ENCODE data around the gene EPM2A. TPM values are rescaled to one million over a fixed set of nuclear protein-coding genes. Genes with fewer than 3 reads are reported as not detected.

The EPM2A gene
- total RNA-seq, 1 experiment from 2014 or later = 11.8 TPM

GRCh38 chr6:145632971-145633370 lies 102.3 kb downstream of the EPM2A start:
- no peak for DNase-seq (ENCODE audit: low spot score)
- Histone ChIP-seq H3K4me3 (ENCODE audit: low read depth, low read length, poor library complexity, severe bottlenecking) (no peak overlapping the region), H3K4me1 (ENCODE audit: insufficient read depth, low read length, poor library complexity, severe bottlenecking) (peaks cover 39% of the 10 kb centered on the region), H3K36me3 (ENCODE audit: insufficient read depth, low read length, poor library complexity, severe bottlenecking) (no peaks in the 10 kb centered on the region), H3K27ac (ENCODE audit: low read depth, low read length, poor library complexity, severe bottlenecking) (peak overlapping the region; percentile 41), H3K9me3 (ENCODE audit: low read depth, low read length, poor library complexity, severe bottlenecking) (no peaks in the 10 kb centered on the region), H3K27me3 (replicated peaks; ENCODE audit: insufficient read depth, low read depth, low read length, poor library complexity) (no peaks in the 10 kb centered on the region)
- CTCF ChIA-PET = interaction anchor here (1.2 kb wide), 1 partner anchor 1528 kb away, joined by 5 read pairs; no protein-coding TSS in a partner anchor
- no TSS peak for BruUV-seq (replicated peaks)
- TF ChIP-seq EZH2 (IDR thresholded peaks at IDR 0.05; ENCODE audit: borderline replicate concordance, low read depth, low read length, poor library complexity, severe bottlenecking) (no peak), CTCF (conservative IDR thresholded peaks at IDR 0.05; ENCODE audit: low read depth, low read length) (no peak)
- intact Hi-C loops (cut with micrococcal nuclease; ENCODE audit: unreplicated experiment) = loop anchor here (5.0 to 10.0 kb wide), 3 partner anchors 69 to 1528 kb away; no protein-coding TSS in a partner anchor
- POLR2A ChIA-PET (ENCODE audit: low non-redundant PET) = no interaction called here

GRCh38 chr6:145631374-145631773 lies 103.9 kb downstream of the EPM2A start:
- no peaks in the 10 kb centered on the region for H3K27me3 ChIP-seq (replicated peaks; ENCODE audit: insufficient read depth, low read depth, low read length, poor library complexity)
- no peak overlapping the region for H3K27ac ChIP-seq (ENCODE audit: low read depth, low read length, poor library complexity, severe bottlenecking)
- no TSS peak for BruUV-seq (replicated peaks)
- no peak overlapping the region for H3K4me3 ChIP-seq (ENCODE audit: low read depth, low read length, poor library complexity, severe bottlenecking)
- DNase-seq (ENCODE audit: low spot score) = no peak
- no peak for TF ChIP-seq CTCF (conservative IDR thresholded peaks at IDR 0.05; ENCODE audit: low read depth, low read length)
- no peak for TF ChIP-seq EZH2 (IDR thresholded peaks at IDR 0.05; ENCODE audit: borderline replicate concordance, low read depth, low read length, poor library complexity, severe bottlenecking)
- CTCF ChIA-PET = no interaction called here
- POLR2A ChIA-PET (ENCODE audit: low non-redundant PET) = no interaction called here
- H3K36me3 ChIP-seq (ENCODE audit: insufficient read depth, low read length, poor library complexity, severe bottlenecking) = no peaks in the 10 kb centered on the region
- no peaks in the 10 kb centered on the region for H3K9me3 ChIP-seq (ENCODE audit: low read depth, low read length, poor library complexity, severe bottlenecking)
- intact Hi-C loops (cut with micrococcal nuclease; ENCODE audit: unreplicated experiment) = loop anchor here (5.0 to 10.0 kb wide), 3 partner anchors 71 to 1527 kb away; no protein-coding TSS in a partner anchor
- H3K4me1 ChIP-seq (ENCODE audit: insufficient read depth, low read length, poor library complexity, severe bottlenecking) = peaks cover 39% of the 10 kb centered on the region

- ChIA-PET CTCF (no interaction called here), POLR2A (ENCODE audit: low non-redundant PET) (no interaction called here)
- intact Hi-C loops (cut with micrococcal nuclease; ENCODE audit: unreplicated experiment) = loop anchor here (5.0 to 10.0 kb wide), 3 partner anchors 72 to 1526 kb away; no protein-coding TSS in a partner anchor
Measured at GRCh38 chr6:145630598-145630997, 104.7 kb downstream of the EPM2A start.

More at GRCh38 chr6:145630598-145630997, 104.7 kb downstream of the EPM2A start:
- Histone ChIP-seq H3K4me1 (ENCODE audit: insufficient read depth, low read length, poor library complexity, severe bottlenecking) (peaks cover 39% of the 10 kb centered on the region), H3K9me3 (ENCODE audit: low read depth, low read length, poor library complexity, severe bottlenecking) (no peaks in the 10 kb centered on the region), H3K4me3 (ENCODE audit: low read depth, low read length, poor library complexity, severe bottlenecking) (no peak overlapping the region), H3K36me3 (ENCODE audit: insufficient read depth, low read length, poor library complexity, severe bottlenecking) (no peaks in the 10 kb centered on the region), H3K27me3 (replicated peaks; ENCODE audit: insufficient read depth, low read depth, low read length, poor library complexity) (no peaks in the 10 kb centered on the region), H3K27ac (ENCODE audit: low read depth, low read length, poor library complexity, severe bottlenecking) (no peak overlapping the region)
- DNase-seq (ENCODE audit: low spot score) = no peak
- no TSS peak for BruUV-seq (replicated peaks)
- TF ChIP-seq EZH2 (IDR thresholded peaks at IDR 0.05; ENCODE audit: borderline replicate concordance, low read depth, low read length, poor library complexity, severe bottlenecking) (no peak), CTCF (conservative IDR thresholded peaks at IDR 0.05; ENCODE audit: low read depth, low read length) (no peak)
